T-helper 2 cell treated with Interferon-gamma antibody and Interleukin-4, amounts not matched to agents 100 ng/mL and 5 ng/mL, for 36 hours (primary cell): ENCODE measurements around the gene FBXO31. TPM values are rescaled to one million over a fixed set of nuclear protein-coding genes. Genes with fewer than 3 reads are reported as not detected.

Experiments used
- intact Hi-C: fragments of 100-400 bp; cut with micrococcal nuclease; formaldehyde crosslinking; loops from one replicate; pipeline ENCODE4 v1.15.1; 2023
- total RNA-seq: library from RNA; stranded (reverse); gene quantifications from 2 replicates; pipeline ENCODE4 v1.2.3, GENCODE V29; 2022

Gene FBXO31
- total RNA-seq, 1 donor from 2014 or later, result 26.7 TPM

GRCh38 chr16:87295259-87295658 is 88.3 kb downstream of the FBXO31 start:
- intact Hi-C loops, result loop anchor here (5.0 kb wide), 2 partner anchors 93 to 733 kb away; no protein-coding TSS in a partner anchor

- intact Hi-C loops, result no loop called here
These were observed 89.6 kb downstream of the FBXO31 start for GRCh38 chr16:87293990-87294389.

GRCh38 chr16:87291944-87292343 is 91.6 kb downstream of the FBXO31 start:
- intact Hi-C loops, result no loop called here

GRCh38 chr16:87288753-87289362 is 94.7 kb downstream of the FBXO31 start:
- intact Hi-C loops, result no loop called here

- intact Hi-C loops, result no loop called here
These were observed 96.5 kb downstream of the FBXO31 start for GRCh38 chr16:87286839-87287626.

GRCh38 chr16:87284183-87284582 is 99.4 kb downstream of the FBXO31 start:
- intact Hi-C loops, result no loop called here

GRCh38 chr16:87279094-87279658 is 104.4 kb downstream of the FBXO31 start:
- intact Hi-C loops, result loop anchor here (5.0 kb wide), 1 partner anchor 717 kb away; no protein-coding TSS in a partner anchor

- intact Hi-C loops, result loop anchor here (1.0 to 5.0 kb wide), 2 partner anchors 75 to 716 kb away; no protein-coding TSS in a partner anchor
These were observed 105.1 kb downstream of the FBXO31 start for GRCh38 chr16:87278191-87279093.

Other genes with a start within 250 kb of the FBXO31 start
- 8.6 and 9.6 TPM in 2 replicates for gene C16orf95, start 66.4 kb downstream of the FBXO31 start, total RNA-seq
- gene MAP1LC3B, start 8.6 kb upstream of the FBXO31 start, total RNA-seq, result 43.2 and 45.1 TPM in 2 replicates
- 4.8 and 7.4 TPM in 2 replicates for gene ZCCHC14, start 109.2 kb upstream of the FBXO31 start, total RNA-seq
- gene JPH3, start 218.7 kb upstream of the FBXO31 start, total RNA-seq, result not detected in 2 replicates